Astrocyte (in vitro differentiated cells and primary cell): ENCODE measurements around the gene UBR1. TPM values are rescaled to one million over a fixed set of nuclear protein-coding genes. Genes with fewer than 3 reads are reported as not detected.
A peak's percentile ranks its signal among the peaks of the same experiment; 100 is the strongest.

Experiments
- DNase-seq: peaks from one replicate; pipeline ENCODE4 v3.0.0-alpha.2; 2010; ENCODE audit warnings: low read depth
- FAIRE-seq: peaks from 2 replicates; lab custom pipeline; 2011; peaks lifted over from hg19 to GRCh38; lab: Jason Lieb, UNC
- H2AFZ ChIP-seq: 2 replicates; pipeline ENCODE4 v1.6.0; 2012; ENCODE audit warnings: low read depth, low read length, inconsistent platforms
- H3K27ac ChIP-seq: 2 replicates; pipeline ENCODE4 v1.5.1; 2011; ENCODE audit warnings: low read depth, low read length, inconsistent platforms
- H3K27me3 ChIP-seq: 2 replicates; pipeline ENCODE4 v1.6.0; 2011; ENCODE audit warnings: low read length, inconsistent platforms; ENCODE audit not compliant: insufficient read depth
- H3K36me3 ChIP-seq: 2 replicates; pipeline ENCODE4 v1.5.1; 2011; ENCODE audit warnings: low read length, inconsistent platforms; ENCODE audit not compliant: insufficient read depth
- H3K4me1 ChIP-seq: 2 replicates; pipeline ENCODE4 v1.5.1; 2011; ENCODE audit warnings: low read length, inconsistent platforms; ENCODE audit not compliant: insufficient read depth
- H3K4me2 ChIP-seq: 2 replicates; pipeline ENCODE4 v1.6.0; 2012; ENCODE audit warnings: low read length, inconsistent platforms
- H3K4me3 ChIP-seq: 2 replicates; pipeline ENCODE4 v1.5.1; 2011; ENCODE audit warnings: low read depth, mild to moderate bottlenecking, low read length, inconsistent platforms; ENCODE audit not compliant: insufficient read depth
- H3K79me2 ChIP-seq: 2 replicates; pipeline ENCODE4 v1.6.0; 2012; ENCODE audit warnings: mild to moderate bottlenecking, low read length, inconsistent platforms; ENCODE audit not compliant: insufficient read depth
- H3K9ac ChIP-seq: 2 replicates; pipeline ENCODE4 v1.6.0; 2012; ENCODE audit warnings: mild to moderate bottlenecking, low read length, inconsistent platforms
- H3K9me3 ChIP-seq: 2 replicates; pipeline ENCODE4 v1.5.1; 2012; ENCODE audit warnings: low read depth, mild to moderate bottlenecking, low read length, inconsistent platforms; ENCODE audit not compliant: insufficient read depth
- H4K20me1 ChIP-seq: 2 replicates; pipeline ENCODE4 v1.6.0; 2012; ENCODE audit warnings: low read length, inconsistent platforms; ENCODE audit not compliant: insufficient read depth
- H3K27ac Mint-ChIP-seq: one replicate; pipeline ENCODE4 v1.8.0; 2021; ENCODE audit warnings: mild to moderate bottlenecking, mixed read lengths; ENCODE audit not compliant: unreplicated experiment
- H3K27me3 Mint-ChIP-seq: one replicate; pipeline ENCODE4 v1.8.0; 2021; ENCODE audit warnings: low read depth, mixed read lengths; ENCODE audit not compliant: unreplicated experiment
- H3K36me3 Mint-ChIP-seq: one replicate; pipeline ENCODE4 v1.8.0; 2021; ENCODE audit warnings: low read depth, mixed read lengths; ENCODE audit not compliant: unreplicated experiment
- H3K4me1 Mint-ChIP-seq: one replicate; pipeline ENCODE4 v1.8.0; 2021; ENCODE audit warnings: low read depth, mixed read lengths; ENCODE audit not compliant: unreplicated experiment
- H3K4me3 Mint-ChIP-seq: one replicate; pipeline ENCODE4 v1.8.0; 2021; ENCODE audit warnings: mild to moderate bottlenecking, moderate library complexity, mixed read lengths; ENCODE audit not compliant: unreplicated experiment
- H3K9me3 Mint-ChIP-seq: one replicate; pipeline ENCODE4 v1.8.0; 2021; ENCODE audit warnings: mild to moderate bottlenecking, mixed read lengths; ENCODE audit not compliant: unreplicated experiment
- EZH2 ChIP-seq: IDR thresholded peaks from 2 replicates; pipeline ENCODE4 v1.6.1; 2012; ENCODE audit warnings: mild to moderate bottlenecking, low read length, inconsistent platforms; ENCODE audit not compliant: insufficient read depth
- total RNA-seq: library from RNA; stranded (reverse); gene quantifications from 2 replicates; pipeline ENCODE4 v1.2.1, GENCODE V29; 2021
- TF ChIP-seq, protein P1 (sequence below): IDR thresholded peaks from 2 replicates; pipeline ENCODE4 v1.5.1; 2011; ENCODE audit warnings: low read depth, mild to moderate bottlenecking, inconsistent platforms, low read length, moderate library complexity; ENCODE audit not compliant: insufficient read depth

Gene UBR1
- total RNA-seq, 1 donor from 2014 or later = 25.7 TPM

DNA sequence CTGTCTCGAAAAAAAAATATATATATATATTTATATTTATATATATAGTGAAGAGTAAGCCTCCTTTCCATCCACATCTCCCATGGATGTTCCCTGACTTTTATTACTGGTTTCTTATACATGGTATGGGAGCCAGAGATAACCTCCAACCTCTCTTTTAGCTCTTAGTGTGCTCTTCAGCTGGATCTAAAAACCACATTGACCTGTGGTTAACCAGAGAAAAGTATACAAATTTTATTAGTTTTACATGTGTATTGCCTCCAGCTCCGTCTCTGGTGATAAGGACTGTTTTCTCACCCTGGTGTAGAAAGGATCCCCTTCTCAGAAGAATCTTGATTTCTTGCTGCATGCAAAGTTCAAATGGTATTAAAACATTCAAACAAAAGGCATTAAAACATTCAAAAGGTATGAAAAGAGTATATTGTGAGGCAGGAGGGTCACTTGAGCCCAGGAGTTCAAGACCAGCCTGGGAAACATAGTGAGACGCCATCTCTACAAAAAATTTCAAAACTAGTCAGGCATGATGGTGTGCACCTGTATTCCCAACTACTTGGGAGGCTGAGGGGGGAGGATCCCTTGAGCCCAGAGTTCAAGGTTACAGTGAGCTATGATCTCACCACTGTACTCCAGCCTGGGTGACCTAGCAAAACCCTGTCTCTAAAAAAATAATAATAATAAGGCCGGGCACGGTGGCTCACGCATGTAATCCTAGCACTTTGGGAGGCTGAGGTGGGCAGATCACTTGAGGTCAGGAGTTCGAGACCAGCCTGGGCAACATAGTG is 171.8 kb downstream of the UBR1 start:
- Histone ChIP-seq H3K4me1 (no peaks in the 10 kb centered on the region), H3K9me3 (no peaks in the 10 kb centered on the region), H3K27ac (no peak overlapping the region), H3K27me3 (no peaks in the 10 kb centered on the region), H2AFZ (no peak overlapping the region), H4K20me1 (no peaks in the 10 kb centered on the region), H3K36me3 (no peaks in the 10 kb centered on the region), H3K79me2 (no peaks in the 10 kb centered on the region), H3K4me2 (no peak overlapping the region), H3K4me3 (no peak overlapping the region), H3K9ac (no peak overlapping the region)
- no peak overlapping the region for H3K27ac Mint-ChIP-seq
- H3K9me3 Mint-ChIP-seq = no peaks in the 10 kb centered on the region
- FAIRE-seq (no peak), DNase-seq (peak; percentile 41)
- H3K27me3 Mint-ChIP-seq = no peaks in the 10 kb centered on the region
- TF ChIP-seq, protein P1, sequence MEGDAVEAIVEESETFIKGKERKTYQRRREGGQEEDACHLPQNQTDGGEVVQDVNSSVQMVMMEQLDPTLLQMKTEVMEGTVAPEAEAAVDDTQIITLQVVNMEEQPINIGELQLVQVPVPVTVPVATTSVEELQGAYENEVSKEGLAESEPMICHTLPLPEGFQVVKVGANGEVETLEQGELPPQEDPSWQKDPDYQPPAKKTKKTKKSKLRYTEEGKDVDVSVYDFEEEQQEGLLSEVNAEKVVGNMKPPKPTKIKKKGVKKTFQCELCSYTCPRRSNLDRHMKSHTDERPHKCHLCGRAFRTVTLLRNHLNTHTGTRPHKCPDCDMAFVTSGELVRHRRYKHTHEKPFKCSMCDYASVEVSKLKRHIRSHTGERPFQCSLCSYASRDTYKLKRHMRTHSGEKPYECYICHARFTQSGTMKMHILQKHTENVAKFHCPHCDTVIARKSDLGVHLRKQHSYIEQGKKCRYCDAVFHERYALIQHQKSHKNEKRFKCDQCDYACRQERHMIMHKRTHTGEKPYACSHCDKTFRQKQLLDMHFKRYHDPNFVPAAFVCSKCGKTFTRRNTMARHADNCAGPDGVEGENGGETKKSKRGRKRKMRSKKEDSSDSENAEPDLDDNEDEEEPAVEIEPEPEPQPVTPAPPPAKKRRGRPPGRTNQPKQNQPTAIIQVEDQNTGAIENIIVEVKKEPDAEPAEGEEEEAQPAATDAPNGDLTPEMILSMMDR = no peak
- TF ChIP-seq EZH2 = no peak
- no peaks in the 10 kb centered on the region for H3K36me3 Mint-ChIP-seq
- no peak overlapping the region for H3K4me3 Mint-ChIP-seq
- no peaks in the 10 kb centered on the region for H3K4me1 Mint-ChIP-seq

DNA sequence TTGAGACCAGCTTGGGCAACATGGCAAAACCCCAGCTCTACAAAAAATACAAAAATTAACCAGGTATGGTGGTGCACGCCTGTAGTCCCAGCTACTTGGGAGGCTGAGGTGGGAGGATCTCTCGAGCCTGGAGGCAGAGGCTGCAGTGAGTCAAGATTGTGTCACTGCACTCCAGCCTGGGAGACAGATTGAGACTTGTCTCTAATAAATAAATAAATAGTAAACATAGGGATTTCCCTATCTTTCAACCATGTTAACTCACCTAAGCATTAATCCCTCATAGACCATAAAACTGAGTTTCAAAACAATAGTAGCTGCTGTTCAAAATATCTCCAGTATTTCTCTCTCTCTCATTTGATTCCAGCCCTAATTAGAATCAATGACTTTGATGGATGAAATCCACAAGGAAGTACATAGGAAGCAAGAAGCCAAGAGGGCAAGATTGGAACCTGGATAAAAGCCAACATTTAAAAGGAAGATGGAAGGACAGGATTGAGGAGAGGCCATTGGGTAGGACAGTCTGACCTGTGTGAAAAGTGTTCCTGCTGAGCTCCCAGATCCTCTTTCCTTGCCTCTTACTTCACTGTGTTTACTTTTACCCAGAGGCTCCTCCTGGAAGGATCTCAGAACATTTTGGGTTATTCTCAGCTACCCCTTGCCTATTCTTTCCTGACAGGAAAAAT is 172.9 kb downstream of the UBR1 start:
- Mint-ChIP-seq H3K9me3 (no peaks in the 10 kb centered on the region), H3K27me3 (no peaks in the 10 kb centered on the region), H3K36me3 (no peaks in the 10 kb centered on the region), H3K27ac (no peak overlapping the region), H3K4me1 (no peaks in the 10 kb centered on the region), H3K4me3 (no peak overlapping the region)
- no peaks in the 10 kb centered on the region for H3K9me3 ChIP-seq
- TF ChIP-seq, protein P1 = no peak
- no peak for TF ChIP-seq EZH2
- H3K4me2 ChIP-seq = no peak overlapping the region
- H3K4me3 ChIP-seq = no peak overlapping the region
- no peaks in the 10 kb centered on the region for H4K20me1 ChIP-seq
- H3K79me2 ChIP-seq = no peaks in the 10 kb centered on the region
- DNase-seq (no peak), FAIRE-seq (no peak)
- H3K9ac ChIP-seq = no peak overlapping the region
- H3K36me3 ChIP-seq = no peaks in the 10 kb centered on the region
- no peak overlapping the region for H3K27ac ChIP-seq
- H3K4me1 ChIP-seq = no peaks in the 10 kb centered on the region
- H3K27me3 ChIP-seq = no peaks in the 10 kb centered on the region
- no peak overlapping the region for H2AFZ ChIP-seq
